SK-N-SH (cell line): ENCODE measurements around the gene TET2. TPM values are rescaled to one million over a fixed set of nuclear protein-coding genes. Genes with fewer than 3 reads are reported as not detected.

ENCODE experiments used
- CTCF ChIA-PET: fragments of 300-600, 350-600 bp; formaldehyde crosslinking; extraction: SDS; loops from one replicate; lab custom pipeline; 2021; lab: Yijun Ruan, JAX
- POLR2A ChIA-PET: fragments of 350-600 bp; sonication (Branson Sonifier 250); formaldehyde crosslinking; extraction: SDS; loops from one replicate; lab custom pipeline; 2020; ENCODE audit warnings: antibody characterized with exemption, inconsistent platforms; lab: Yijun Ruan, JAX
- DNase-seq: peaks from one replicate; pipeline ENCODE4 v3.0.0; 2012
- H2AFZ ChIP-seq: fragments of 200-600 bp; sonication (generic); 2 replicates; pipeline ENCODE4 v1.8.1; 2016; ENCODE audit warnings: antibody characterized with exemption, mild to moderate bottlenecking, low read depth
- H3F3A ChIP-seq: fragments of 200-600 bp; sonication (generic); replicated peaks from 2 replicates; pipeline ENCODE3; 2016; ENCODE audit warnings: antibody characterized with exemption, mild to moderate bottlenecking; ENCODE audit not compliant: insufficient read depth
- H3K27ac ChIP-seq, 2 experiments: fragments of 200-500 bp in 1 of 2; fragments of 200-600 bp in 1 of 2; sonication (Bioruptor generic) in 1 of 2; sonication (generic), shearing (Covaris generic) in 1 of 2; 2 replicates each; pipeline versions ENCODE4 v1.5.1 to v1.6.1; 2014 to 2016; ENCODE audit warnings: low read depth in 2 of 2, inconsistent platforms in 1 of 2, low read length in 1 of 2, mild to moderate bottlenecking in 1 of 2, mixed read lengths in 1 of 2
- H3K27me3 ChIP-seq: fragments of 200-600 bp; sonication (generic), shearing (Covaris generic); 2 replicates; pipeline ENCODE4 v1.6.1; 2016; ENCODE audit warnings: mixed run types; ENCODE audit not compliant: insufficient read depth
- H3K36me3 ChIP-seq, 2 experiments: fragments of 200-500 bp in 1 of 2; fragments of 200-600 bp in 1 of 2; sonication (Bioruptor generic) in 1 of 2; sonication (generic) in 1 of 2; replicated peaks in 1 of 2; 2 replicates each; pipeline versions ENCODE3 to v1.5.1; 2014 to 2016; ENCODE audit warnings: low read length in 1 of 2, mild to moderate bottlenecking in 1 of 2; ENCODE audit not compliant: insufficient read depth in 2 of 2, control insufficient read depth in 1 of 2
- H3K4me1 ChIP-seq, 2 experiments: fragments of 200-500 bp in 1 of 2; fragments of 200-600 bp in 1 of 2; sonication (Bioruptor generic) in 1 of 2; sonication (generic), shearing (Covaris generic) in 1 of 2; 2 replicates each; pipeline versions ENCODE4 v1.5.1 to v1.6.1; 2014 to 2016; ENCODE audit warnings: low read depth in 1 of 2, low read length in 1 of 2, mixed run types in 1 of 2; ENCODE audit not compliant: insufficient read depth in 2 of 2, control insufficient read depth in 1 of 2
- H3K4me2 ChIP-seq: fragments of 200-600 bp; sonication (generic), shearing (Covaris generic); 2 replicates; pipeline ENCODE4 v1.6.1; 2017; ENCODE audit warnings: mixed run types
- H3K4me3 ChIP-seq, 2 experiments: fragments of 200-500 bp in 1 of 2; fragments of 200-600 bp in 1 of 2; sonication (Bioruptor generic) in 1 of 2; sonication (generic), shearing (Covaris generic) in 1 of 2; 2 replicates each; pipeline versions ENCODE4 v1.5.1 to v1.8.1; 2014 to 2016; ENCODE audit warnings: low read depth in 2 of 2, inconsistent platforms in 1 of 2, low read length in 1 of 2, mild to moderate bottlenecking in 1 of 2, mixed read lengths in 1 of 2, moderate library complexity in 1 of 2
- H3K79me2 ChIP-seq: fragments of 200-600 bp; sonication (generic); 2 replicates; pipeline ENCODE4 v1.8.1; 2017; ENCODE audit warnings: mild to moderate bottlenecking; ENCODE audit not compliant: insufficient read depth
- H3K9ac ChIP-seq: fragments of 200-600 bp; sonication (generic); 2 replicates; pipeline ENCODE4 v1.6.1; 2017; ENCODE audit warnings: mixed run types
- H3K9me2 ChIP-seq: fragments of 200-600 bp; sonication (generic); 2 replicates; pipeline ENCODE4 v1.6.1; 2017; ENCODE audit warnings: mixed run types
- H3K9me3 ChIP-seq: fragments of 200-600 bp; sonication (generic); 2 replicates; pipeline ENCODE4 v1.6.1; 2017; ENCODE audit warnings: mixed run types, mild to moderate bottlenecking, moderate library complexity
- H4K20me1 ChIP-seq: fragments of 200-600 bp; sonication (generic); 2 replicates; pipeline ENCODE4 v1.6.1; 2017; ENCODE audit warnings: mild to moderate bottlenecking, mixed run types; ENCODE audit not compliant: insufficient read depth
- CTCF ChIP-seq: fragments of 200-600 bp; sonication (generic); IDR thresholded peaks from 2 replicates; pipeline ENCODE4 v1.6.1; 2017; ENCODE audit warnings: antibody characterized with exemption, mild to moderate bottlenecking, moderate library complexity
- FOXM1 ChIP-seq: IDR thresholded peaks from 2 replicates; pipeline ENCODE4 v1.4.0; 2012; ENCODE audit warnings: low read depth, mild to moderate bottlenecking
- GABPA ChIP-seq: IDR thresholded peaks from 2 replicates; pipeline ENCODE4 v1.4.0; 2012; ENCODE audit warnings: low read depth, mild to moderate bottlenecking
- MAX ChIP-seq: IDR thresholded peaks from 2 replicates; pipeline ENCODE4 v1.4.0; 2012; ENCODE audit warnings: low read depth
- NRF1 ChIP-seq: IDR thresholded peaks from 2 replicates; pipeline ENCODE4 v1.6.1; 2012; ENCODE audit warnings: low read depth, mild to moderate bottlenecking, low read length
- POLR2AphosphoS5 ChIP-seq: IDR thresholded peaks from 2 replicates; pipeline ENCODE4 v1.6.1; 2012; ENCODE audit warnings: low read depth, low read length
- SMC3 ChIP-seq: IDR thresholded peaks from 2 replicates; pipeline ENCODE4 v1.6.1; 2012; ENCODE audit warnings: low read depth, low read length, improper control_type of control experiment
- TAF1 ChIP-seq: IDR thresholded peaks from 2 replicates; pipeline ENCODE4 v1.6.1; 2012; ENCODE audit warnings: low read depth, mild to moderate bottlenecking, low read length, moderate library complexity, borderline replicate concordance
- YY1 ChIP-seq: IDR thresholded peaks from 2 replicates; pipeline ENCODE4 v1.4.0; 2012; ENCODE audit warnings: low read depth, mild to moderate bottlenecking
- WGBS: methylation state at CpG from one replicate; pipeline ENCODE4 v1.1.6; 2017; ENCODE audit warnings: low lambda C conversion rate; 5-methylcytosine and 5-hydroxymethylcytosine counted together
- polyA plus RNA-seq, 3 experiments: library from polyadenylated mRNA; depleted of rRNA; stranded (reverse); fragments of >200 nt; gene quantifications; 2 replicates each; pipeline ENCODE4 v1.2.3, GENCODE V29; 2012
- small RNA-seq, 7 experiments: library from RNA; depleted of rRNA; stranded (forward); fragments of <200 nt; gene quantifications; one replicate each; pipeline ENCODE3, GENCODE V24; 2012

TET2 gene
- polyA plus RNA-seq, 1 of the 3 experiments (the other 2 are of a cell fraction): 3.5 TPM

GRCh38 chr4:105329081-105329480 is 182.4 kb downstream of the TET2 start:
- POLR2A ChIA-PET: no interaction called here
- no peaks in the 10 kb centered on the region for H3K27me3 ChIP-seq
- no peaks in the 10 kb centered on the region for H3K9me3 ChIP-seq
- 70% methylated on average over 1 of the region's 1 CpG for WGBS
- DNase-seq: no peak
- H3K9me2 ChIP-seq: no peaks in the 10 kb centered on the region
- H3K79me2 ChIP-seq: no peaks in the 10 kb centered on the region
- no peak overlapping the region for H3K4me2 ChIP-seq
- no peak overlapping the region for H3K4me3 ChIP-seq
- H3K9ac ChIP-seq: no peak overlapping the region
- H2AFZ ChIP-seq: no peak overlapping the region
- no peak overlapping the region for H3K27ac ChIP-seq
- H3F3A ChIP-seq: no peaks in the 10 kb centered on the region
- H3K4me1 ChIP-seq: no peaks in the 10 kb centered on the region; a peak in 1 of 4 replicates
- CTCF ChIA-PET: interaction anchor here (1.9 kb wide), 1 partner anchor 11 kb away, joined by 4 read pairs; no protein-coding TSS in a partner anchor
- H4K20me1 ChIP-seq: no peaks in the 10 kb centered on the region
- no peaks in the 10 kb centered on the region for H3K36me3 ChIP-seq
- TF ChIP-seq POLR2AphosphoS5: no peak
- no peak for TF ChIP-seq SMC3
- TF ChIP-seq MAX: no peak
- TF ChIP-seq NRF1: no peak
- no peak for TF ChIP-seq CTCF
- no peak for TF ChIP-seq FOXM1
- no peak for TF ChIP-seq GABPA
- no peak for TF ChIP-seq YY1
- TF ChIP-seq TAF1: no peak

Small RNA genes lying within 50 kb of the gene (small RNA-seq; reads per million reads assigned to genes)
- gene RF00322: 0 reads per million in 7 experiments
- 0 reads per million in 7 experiments for gene RN7SL89P
